ENCODE results near the gene KIF26B.

The KIF26B gene

DNA sequence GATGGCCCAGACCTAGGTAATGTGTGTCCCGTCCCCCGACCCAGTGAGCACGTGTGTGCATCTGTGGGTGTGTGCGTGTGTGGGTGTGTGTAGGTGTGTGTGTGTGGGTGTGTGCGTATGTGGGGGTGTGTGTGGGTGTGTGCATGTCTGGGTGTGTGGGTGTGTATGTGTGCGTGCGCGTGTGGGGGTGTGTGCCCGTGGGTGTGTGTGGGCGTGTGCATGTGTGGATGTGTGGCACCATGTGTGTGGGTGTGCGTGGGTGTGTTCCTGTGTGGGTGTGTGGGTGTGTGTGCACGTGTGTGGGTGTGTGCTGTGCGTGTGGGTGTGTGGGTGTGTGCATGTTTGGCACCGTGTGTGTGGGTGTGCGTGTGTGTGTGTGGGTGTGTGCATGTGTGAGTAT, 309.5 kb downstream of the KIF26B start:
- DNase-seq (ENCODE audit: low read depth in 3 of 3), result no peak

DNA sequence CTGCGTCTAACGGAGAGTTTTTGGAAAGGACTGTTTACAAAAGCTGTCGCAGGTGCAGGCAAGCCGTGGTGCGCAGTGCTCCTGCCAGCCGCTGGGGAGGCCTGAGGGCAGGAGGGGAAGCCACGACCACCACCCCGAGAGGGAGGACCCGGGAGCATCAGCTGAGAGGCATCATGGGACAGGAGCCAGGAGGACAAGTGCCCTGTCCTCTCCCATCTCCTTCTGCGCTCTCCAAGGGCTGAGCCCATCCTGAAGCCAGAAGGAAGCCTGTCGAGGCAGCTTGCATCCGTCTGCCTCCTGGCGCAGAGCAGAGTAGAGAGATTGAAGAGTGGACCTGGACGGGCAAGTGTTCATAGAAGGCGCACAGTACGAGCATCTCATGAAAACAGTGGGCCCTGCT, 310.9 kb downstream of the KIF26B start:
- no peak for DNase-seq (ENCODE audit: low read depth in 3 of 3)

DNA sequence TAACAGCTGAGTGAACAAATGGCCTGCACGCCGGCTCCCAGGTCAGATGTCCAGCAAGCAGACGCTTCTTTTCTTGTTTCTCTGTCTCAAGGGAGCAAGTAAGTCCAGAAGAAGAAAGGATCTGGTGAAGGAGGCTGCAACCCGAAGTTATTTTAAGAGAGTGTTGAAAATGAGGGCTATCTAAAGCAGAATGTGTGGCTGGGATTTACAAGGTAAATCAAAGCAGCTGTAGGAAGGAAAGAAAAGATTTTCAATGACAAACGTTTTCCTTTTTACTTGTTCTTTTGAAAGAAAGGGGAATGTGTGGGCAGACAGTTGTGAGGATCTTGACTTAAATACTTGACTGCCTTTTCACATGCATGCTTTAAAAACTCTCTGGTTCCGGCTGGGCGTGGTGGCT, 311.5 kb downstream of the KIF26B start:
- no peak for DNase-seq (ENCODE audit: low read depth in 3 of 3)

DNA sequence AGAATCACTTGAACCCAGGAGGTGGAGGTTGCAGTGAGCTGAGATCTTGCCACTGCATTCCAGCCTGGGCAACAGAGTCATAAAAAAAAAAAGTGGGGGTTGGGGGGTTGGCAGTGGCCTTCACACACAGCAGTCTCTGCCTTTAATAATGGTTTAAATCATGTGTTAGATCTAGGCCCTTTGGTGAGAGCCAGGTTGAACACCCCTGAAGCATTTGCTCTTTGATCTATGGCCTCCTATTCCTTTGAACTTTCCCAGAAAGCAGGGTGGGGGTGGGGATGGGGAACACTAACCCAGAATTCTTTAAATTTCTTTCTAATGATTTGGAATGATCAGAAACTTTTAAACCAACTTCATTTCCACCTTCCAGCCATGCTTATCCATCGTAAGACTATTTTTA, 313.0 kb downstream of the KIF26B start:
- DNase-seq (ENCODE audit: low read depth in 3 of 3), result no peak

DNA sequence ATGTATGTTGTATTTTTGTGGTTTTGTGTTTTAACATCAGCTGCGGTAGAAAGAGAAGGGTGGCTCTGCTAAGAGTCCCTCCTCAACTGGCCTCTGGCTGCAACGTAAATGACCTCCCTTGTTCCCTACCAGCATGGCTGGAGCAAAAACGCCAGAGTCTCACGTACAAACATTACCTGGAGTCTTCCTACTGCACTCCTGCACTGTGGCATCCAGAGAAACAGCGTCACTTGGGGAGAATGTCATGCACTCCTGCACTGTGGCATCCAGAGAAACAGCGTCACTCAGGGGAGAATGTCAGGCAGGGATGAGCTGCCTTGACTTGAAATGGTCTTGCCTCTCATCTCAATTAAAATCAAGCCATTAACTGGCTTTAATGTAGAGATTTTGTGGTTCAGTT, 314.2 kb downstream of the KIF26B start:
- DNase-seq (ENCODE audit: low read depth in 3 of 3), result no peak

DNA sequence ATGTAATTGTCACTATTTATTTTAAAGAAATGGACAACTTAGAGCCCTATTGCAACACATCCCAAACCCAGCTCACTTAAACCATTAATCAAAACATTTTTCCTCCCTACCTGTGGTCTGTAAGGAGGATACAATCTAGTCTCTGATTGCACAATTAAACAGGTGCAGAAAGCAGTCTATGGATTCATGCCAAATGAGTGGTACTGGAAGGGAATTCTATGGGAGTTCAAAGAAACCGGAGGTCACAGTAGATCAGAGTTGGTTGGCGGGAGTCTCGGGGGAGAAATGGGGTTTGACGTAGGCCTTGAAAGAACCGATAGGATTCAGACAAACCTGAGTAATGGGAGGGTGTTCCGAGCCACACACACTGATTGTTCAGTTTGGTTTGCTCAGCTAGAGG, 314.9 kb downstream of the KIF26B start:
- DNase-seq (ENCODE audit: low read depth in 3 of 3), result no peak

DNA sequence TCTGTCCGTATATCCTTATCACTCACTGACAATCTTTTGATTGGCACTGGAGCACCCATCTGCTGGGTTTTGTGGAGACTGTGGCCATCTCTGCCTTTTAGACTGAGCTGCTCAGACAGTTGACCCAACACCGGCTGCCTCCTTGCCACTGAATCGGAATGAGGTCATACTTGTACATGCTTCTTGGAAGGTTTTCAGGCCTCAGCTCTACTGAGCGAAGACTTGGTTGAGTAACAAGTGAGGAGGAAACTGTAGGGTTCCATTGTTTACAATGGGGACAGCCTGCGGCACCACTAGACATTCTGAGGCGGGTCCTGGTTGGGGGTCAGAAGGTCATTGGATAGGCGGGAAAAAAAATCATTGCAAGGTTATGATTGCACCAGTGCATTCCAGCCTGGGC, 320.3 kb downstream of the KIF26B start:
- no peak for DNase-seq (ENCODE audit: low read depth in 3 of 3)

DNA sequence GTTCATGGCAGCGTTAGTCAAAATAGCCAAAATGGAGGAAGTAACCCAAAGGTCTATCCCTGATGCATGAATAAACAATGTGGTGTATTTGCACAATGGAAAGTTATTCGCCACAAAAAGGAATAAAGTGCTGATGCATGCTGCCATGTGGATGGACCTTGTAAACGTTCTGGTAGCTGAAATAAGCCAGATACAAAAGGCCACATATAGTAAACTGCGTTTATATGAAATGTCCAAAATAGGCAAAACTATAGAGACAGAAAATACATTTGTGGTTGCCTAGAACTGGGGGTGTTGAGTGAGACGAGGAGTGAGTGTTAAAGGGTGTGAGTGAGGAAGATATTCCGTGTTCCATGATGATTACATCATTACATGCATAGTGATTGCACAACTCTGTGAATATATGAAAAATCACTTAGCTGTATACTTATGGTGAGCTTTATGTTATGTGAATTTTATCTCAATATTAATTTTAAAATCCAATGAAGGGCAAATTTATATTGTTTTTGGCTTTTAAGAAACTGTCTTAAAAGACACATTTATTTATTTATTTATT, 321.3 kb downstream of the KIF26B start:
- DNase-seq (ENCODE audit: low read depth in 3 of 3), result no peak

DNA sequence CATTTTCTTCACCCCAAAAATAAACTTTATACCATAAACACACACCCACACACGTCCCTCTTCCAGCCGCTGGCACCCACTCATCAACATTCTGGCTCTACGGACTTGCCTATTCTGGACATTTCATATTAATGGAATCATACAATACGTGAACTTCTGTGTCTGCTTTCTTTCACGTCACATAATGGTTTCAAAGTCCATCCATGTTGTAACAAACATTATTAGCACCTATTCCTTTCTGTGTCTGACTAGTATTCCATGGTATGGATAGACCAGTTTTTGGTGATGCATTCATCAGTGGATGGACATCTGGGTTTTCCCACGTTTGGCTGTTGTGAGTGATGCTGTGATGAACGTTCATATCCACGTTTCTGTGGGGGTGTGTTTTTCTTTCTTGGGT, 323.2 kb downstream of the KIF26B start:
- DNase-seq (ENCODE audit: low read depth in 3 of 3), result no peak

DNA sequence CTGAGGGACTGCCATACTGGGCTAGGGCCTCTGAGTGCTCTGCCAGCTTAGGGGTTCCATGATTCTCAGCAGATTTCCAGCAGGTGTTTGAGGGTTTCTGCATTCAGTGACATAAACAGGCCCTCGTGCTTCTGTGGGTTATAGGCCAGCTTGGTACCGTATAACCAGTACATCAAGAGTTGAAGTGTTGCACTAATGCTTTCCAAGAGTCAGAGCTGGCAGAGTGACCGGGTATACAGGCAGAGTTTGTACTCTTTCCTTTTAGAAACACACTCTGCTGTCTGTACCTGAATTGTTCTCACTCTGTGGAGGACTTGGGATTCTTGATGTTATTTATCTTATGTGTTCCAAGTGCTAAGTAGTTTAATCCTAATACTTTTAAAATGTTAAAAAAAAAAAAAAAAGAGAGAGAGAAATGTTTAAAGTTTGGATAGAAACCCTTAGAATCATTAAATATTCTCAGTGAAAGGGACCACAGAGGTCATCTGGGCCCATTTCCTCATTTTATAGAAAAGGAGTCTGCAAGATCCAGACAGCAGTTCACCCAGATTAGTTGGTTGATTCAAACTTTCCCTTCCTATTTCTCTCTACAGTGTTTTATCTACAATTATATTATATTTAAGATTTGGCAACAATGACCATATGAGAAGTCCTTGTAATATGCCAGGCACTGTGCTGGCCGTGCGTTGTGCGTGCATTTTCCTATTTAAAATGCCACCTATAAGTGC, 325.8 kb downstream of the KIF26B start:
- DNase-seq (ENCODE audit: low read depth in 3 of 3), result no peak

DNA sequence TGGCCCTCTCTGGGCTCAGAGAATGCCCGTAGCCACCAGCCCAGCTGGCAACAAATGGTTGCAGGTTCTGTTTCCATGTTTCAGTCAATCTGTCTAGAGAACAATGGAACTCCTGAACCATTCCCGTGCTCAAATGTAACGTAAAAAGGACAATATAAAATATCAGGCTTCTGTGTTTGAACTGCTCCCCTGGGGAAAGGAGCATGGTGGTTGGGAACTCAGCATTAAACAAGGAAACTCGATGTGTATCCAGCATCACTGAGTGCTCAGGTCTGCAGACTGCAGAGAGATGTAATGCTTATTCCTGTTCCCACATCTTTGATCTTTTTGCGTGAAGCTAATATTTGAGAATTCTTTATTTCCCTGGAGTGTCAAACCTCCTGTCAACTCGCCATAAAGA, 326.5 kb downstream of the KIF26B start:
- no peak for DNase-seq (ENCODE audit: low read depth in 3 of 3)

DNA sequence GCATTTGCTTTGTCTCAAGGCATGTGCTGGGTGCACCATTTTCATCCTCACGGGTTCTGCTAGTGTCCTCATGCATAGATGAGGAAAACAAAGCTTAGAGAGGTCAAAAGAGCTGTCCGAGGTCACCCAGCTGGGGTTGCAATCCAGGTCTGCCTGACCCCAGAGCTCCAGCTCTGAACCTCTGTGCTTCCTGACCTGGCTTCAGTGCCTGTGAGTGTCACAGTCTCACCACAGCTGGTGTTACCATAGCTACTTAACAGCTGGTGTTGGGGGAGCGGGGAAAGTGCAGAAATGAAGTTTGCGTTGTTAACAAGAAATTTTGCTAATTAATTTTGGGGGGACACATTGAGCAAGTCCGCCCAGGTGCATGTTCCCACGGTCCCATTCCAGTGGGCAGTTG, 328.5 kb downstream of the KIF26B start:
- no peak for DNase-seq (ENCODE audit: low read depth in 3 of 3)

DNA sequence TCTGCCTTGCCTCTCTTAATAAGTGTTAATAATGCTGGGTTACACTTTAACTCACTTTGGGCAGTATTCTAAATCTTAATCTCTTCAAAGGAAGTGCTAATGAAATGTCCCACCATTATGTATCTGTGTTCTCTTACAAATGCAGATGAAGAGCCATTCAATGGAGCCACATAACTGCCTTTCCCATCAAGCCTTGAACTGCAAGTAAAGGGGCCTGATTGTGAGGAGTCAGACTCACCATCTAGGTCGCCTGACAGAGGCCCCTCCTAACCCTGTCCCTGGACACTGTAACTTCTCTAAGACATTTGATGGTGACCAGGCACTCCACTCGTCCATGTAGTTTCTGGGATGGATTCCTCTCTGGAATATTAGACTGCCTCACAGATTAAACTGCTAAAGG, 329.4 kb downstream of the KIF26B start:
- DNase-seq (ENCODE audit: low read depth in 3 of 3), result no peak

DNA sequence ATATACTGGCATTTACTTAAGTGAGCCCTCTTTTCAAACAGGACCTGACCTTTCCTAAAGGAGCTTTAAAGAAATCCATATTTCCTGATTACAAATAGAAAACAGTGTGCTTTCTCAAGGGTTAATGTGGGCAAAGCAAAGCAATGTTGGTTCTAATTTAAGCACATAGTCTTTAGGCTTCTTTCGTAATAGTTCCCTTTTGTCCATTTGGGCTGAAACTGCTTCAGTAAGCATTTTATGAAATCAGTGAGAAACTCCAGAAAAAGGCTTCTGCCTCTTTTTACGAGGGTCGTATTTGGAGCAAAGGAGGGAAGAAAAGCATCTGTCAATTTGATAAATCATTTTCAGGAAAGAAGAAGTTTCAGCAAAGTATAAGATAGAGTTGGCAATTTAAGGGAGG, 331.2 kb downstream of the KIF26B start:
- DNase-seq (ENCODE audit: low read depth in 3 of 3), result no peak

DNA sequence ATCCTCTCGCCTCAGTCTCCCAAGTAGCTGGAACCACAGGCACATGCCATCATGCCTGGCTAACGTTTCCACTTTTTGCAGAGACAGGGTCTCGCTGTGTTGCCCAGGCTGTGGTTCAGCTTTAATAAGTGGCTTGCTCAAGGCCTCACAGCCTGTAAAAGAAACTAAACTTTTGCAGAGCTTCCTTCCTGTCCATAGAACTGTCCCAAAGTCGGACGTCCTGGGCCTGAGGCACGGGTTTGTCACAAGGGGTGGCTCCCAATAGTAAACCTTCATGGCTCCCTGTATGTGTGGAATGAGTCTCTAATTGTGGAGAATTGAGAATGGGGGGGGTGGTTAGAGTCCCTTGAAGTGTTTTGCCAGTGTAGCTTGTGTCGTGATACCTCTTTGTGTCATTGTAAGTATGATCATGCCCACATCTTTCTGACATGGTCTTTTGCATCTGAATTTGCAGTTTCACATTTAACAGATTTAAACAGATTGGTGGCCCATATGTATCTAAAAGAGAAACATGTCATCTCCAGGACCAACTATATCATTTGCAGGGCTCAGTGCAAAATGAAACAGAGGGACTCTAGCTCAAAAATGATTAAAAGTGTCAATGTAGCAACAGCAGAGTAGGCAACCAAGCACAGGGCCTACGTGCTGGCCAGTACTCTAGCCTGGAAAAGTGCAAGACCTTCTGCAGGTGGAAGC, 332.1 kb downstream of the KIF26B start:
- no peak for DNase-seq (ENCODE audit: low read depth in 3 of 3)

DNA sequence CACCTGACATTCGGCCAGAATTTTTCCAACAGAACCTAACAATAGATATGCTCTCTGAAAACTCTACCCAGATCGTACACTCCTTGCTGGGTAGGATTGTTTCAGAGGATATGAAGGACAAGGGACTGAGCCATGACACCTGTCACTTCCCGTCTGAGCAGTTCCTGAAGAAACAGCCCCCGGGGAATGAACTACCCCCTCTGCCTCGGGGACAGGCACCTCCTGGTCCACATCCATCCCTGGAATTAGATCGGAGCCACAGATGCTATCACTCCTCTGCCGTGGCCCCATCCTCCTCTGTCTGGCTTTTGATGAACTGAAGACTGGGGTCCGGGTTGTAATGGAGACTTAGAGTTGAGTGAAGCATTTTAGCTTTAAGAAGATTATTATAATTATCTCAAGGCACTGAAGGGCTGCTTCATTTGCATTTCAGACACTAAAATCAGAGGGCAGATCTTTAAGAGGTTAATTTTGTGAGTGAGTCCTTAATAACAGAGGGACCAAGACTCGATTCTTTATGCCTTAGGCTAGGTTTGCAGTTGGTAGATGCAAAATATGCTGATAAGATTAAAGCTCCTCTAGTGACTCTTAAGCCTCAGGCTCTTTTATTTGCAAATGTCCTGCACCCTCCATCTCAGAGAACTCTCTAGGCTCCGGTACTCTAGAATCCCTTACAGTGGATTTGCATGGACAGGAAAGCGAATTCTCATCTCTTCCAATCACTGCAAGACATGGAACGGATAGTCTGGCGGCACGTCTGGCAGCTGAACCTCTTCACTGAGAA, 333.8 kb downstream of the KIF26B start:
- no peak for DNase-seq (ENCODE audit: low read depth in 3 of 3)

DNA sequence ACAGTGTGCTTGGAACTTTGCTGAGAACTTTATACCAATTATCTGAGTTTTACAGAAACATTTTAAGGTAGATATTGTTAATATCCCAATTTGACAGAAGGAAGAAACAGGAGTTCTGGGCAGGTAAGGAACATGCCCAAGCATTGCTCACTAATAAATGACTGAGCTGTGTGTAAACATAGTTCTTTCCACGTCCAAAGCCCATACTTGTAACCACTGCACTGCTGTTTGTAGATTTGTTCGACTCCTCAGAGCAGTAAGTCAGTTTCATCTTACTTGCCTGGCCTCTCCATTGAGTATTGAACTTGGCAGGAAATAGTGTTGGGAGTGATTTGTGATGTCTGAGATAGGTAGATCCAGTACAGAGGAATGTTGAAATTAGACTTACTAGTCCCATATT, 335.1 kb downstream of the KIF26B start:
- no peak for DNase-seq (ENCODE audit: low read depth in 3 of 3)

DNA sequence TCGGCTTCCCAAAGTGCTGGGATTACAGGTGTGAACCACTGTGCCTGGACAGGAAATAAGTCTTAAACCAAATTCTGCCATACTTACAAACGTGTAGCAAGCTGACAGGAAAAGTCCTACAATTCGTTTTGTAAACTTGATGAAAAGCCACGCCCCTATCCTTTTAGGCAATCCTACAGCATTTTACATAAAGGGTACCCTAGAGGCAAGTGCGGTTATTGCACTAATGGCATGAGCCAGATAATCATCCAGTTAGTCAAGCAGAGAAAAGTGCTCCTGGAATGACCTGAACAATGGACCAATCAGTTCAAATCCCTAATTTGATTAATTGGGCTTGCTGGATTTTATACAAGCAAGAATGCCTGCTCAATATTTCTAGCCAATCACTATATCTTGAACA, 338.2 kb downstream of the KIF26B start:
- DNase-seq (ENCODE audit: low read depth in 3 of 3), result no peak

DNA sequence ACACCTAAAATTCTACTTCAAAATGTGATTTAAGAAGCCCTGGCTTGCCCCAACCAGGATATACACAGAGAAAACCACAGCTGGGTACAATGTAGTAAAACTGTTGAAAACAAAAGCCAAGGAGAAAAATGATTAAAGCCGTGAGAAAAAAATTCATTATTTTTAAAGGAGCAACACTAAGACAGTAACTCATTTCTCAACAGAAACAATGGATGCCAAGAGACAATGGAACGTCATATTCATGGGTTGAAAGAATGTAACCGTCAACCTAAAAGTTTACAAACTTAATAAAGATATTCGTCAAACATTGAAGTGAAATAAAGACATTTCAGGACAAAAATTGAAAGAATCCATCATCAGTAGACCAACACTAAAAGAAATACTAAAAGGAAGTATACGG, 340.9 kb downstream of the KIF26B start:
- DNase-seq (ENCODE audit: low read depth in 3 of 3), result no peak

DNA sequence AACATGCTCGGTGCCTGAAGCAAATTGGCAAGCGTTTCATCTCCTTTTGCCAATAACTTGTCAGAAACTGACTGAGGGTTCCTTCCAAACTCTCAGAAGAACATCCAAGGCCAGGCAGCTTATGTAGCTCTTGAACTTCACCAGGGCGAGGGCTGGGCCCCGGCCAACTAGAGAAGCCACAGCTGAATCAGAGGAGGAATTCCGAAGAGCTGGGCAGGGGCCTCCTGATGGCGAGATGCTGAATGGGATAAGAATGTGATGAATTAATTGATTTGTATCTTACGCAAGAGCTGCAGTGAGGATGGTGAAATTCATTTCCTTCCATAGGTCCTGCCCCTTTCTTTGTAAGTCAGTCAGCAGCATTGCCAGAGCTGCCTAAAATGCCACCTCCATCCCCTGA, 345.8 kb downstream of the KIF26B start:
- DNase-seq (ENCODE audit: low read depth in 3 of 3), result no peak

DNA sequence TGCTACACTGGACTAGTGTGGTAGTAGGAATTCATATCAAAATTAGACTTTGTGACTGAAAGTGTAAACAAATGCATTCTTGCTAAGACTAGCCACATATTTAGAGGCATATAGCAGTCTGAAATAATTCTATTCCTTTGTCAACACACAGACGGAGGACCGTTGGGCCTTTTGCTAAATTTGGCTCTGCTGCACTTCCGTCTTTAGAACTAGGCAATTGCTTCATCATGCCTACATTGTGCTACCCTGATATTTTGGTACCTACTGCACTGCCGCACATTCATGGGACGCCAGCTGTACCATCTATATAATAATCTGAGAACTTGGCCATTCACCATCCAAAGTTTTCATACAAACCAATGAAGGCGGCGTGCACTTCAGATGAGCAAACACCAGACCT, 346.8 kb downstream of the KIF26B start:
- no peak for DNase-seq (ENCODE audit: low read depth in 3 of 3)

DNA sequence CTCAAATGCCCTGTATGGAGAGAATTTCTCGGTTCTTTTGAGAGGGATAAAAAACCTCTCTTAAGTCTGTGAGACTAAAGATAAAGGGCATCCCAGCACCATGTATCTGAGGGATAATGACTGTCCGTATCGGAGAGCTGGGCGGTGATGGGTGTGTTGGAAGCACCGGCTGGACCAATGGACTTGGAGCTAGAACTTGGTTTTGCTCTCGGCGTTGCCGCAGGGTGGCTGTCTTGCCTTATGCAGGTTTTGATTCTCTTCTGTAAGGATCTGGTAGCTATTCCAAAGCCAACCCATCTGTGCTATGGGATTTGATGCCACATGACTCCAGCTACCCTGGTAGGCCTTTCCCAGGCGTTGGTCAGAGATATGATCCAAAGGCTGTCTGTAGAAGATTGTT, 348.8 kb downstream of the KIF26B start:
- DNase-seq (ENCODE audit: low read depth in 3 of 3), result no peak

DNA sequence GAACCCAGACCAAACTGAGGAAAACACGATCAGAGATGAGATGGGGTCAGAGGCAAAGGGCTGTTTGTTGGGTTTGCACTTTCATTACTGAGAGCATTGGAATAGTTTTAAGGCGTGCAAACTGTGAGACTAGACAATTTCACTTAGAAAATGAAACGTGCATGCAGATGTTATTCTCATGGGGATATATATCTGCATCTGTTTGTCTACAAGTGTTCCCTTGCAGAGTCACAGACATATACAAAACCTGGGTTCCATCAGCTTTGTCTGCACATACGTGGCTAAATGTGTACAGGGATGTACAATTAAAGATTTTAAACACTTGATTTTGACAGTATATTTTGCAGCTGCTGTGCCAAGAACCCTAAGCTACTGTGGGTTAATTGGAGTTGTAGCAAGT, 355.4 kb downstream of the KIF26B start:
- no peak for DNase-seq (ENCODE audit: low read depth in 3 of 3)

All from stimulated activated CD4-positive, alpha-beta T cell treated with anti-CD3 and anti-CD28 coated beads, TNF-alpha, amount 100 ng/mL, for 48 hours (primary cell).